HG02885 (cell line): ENCODE results near the gene SOX15.

Experiments
- ATAC-seq: cut with Tn5 transposase; IDR thresholded peaks from one replicate; pipeline ENCODE4 v1.9.1; 2021; ENCODE audit warnings: mild to moderate bottlenecking; ENCODE audit not compliant: unreplicated experiment, poor library complexity

Gene SOX15

DNA sequence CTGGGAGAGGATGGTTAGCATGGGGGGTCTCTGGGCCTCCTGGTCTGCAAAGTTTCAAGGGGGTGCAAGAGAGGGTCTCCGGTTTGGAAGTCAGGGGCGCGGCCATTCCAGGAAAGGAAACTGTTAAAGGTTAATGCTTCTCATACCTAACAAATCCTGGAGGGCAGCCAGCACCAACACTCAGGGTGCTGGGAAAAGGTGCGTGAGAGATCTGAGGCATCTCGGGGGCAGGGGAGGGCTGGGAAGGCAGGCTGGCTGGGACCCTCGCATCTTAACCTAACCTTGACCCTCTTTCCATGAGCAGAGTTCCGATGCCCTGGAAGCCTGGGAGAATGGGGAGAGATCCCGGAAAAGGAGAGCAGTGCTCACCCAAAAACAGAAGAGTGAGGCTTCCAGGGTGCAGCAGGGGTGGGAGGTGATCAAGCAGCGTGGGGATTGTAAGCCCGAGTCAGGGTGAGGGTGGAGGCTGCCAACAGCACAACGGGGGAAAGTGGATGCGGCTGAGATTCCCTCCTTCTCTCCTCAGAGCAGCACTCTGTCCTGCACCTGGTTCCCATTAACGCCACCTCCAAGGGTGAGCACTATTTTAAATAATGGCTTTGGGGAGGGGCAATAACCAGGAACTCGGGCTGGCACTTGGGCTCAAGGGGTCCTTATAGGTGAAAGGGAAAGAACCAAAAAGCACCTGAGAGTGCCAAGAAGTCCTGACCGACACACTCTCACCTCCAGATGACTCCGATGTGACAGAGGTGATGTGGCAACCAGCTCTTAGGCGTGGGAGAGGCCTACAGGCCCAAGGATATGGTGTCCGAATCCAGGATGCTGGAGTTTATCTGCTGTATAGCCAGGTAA lies 30.3 kb downstream of the SOX15 start:
- no peak for ATAC-seq

DNA sequence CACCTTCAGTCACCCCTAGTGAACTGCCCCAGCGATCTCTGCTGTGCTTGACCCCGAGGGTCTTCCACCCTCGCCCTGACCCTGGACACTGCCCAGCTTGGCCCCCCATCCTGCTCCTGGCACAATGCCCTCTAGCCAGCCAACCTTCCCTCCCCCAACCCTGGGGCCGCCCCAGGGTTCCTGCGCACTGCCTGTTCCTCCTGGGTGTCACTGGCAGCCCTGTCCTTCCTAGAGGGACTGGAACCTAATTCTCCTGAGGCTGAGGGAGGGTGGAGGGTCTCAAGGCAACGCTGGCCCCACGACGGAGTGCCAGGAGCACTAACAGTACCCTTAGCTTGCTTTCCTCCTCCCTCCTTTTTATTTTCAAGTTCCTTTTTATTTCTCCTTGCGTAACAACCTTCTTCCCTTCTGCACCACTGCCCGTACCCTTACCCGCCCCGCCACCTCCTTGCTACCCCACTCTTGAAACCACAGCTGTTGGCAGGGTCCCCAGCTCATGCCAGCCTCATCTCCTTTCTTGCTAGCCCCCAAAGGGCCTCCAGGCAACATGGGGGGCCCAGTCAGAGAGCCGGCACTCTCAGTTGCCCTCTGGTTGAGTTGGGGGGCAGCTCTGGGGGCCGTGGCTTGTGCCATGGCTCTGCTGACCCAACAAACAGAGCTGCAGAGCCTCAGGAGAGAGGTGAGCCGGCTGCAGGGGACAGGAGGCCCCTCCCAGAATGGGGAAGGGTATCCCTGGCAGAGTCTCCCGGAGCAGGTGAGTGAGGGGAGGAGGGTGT lies 31.2 kb downstream of the SOX15 start, which contains the start of gene TNFSF13:
TNFSF13 (plus strand) TSS at position 207 of the 776 bp plus-strand sequence; CDS start at position 497, 290 bp downstream.
- ATAC-seq, result no peak

DNA sequence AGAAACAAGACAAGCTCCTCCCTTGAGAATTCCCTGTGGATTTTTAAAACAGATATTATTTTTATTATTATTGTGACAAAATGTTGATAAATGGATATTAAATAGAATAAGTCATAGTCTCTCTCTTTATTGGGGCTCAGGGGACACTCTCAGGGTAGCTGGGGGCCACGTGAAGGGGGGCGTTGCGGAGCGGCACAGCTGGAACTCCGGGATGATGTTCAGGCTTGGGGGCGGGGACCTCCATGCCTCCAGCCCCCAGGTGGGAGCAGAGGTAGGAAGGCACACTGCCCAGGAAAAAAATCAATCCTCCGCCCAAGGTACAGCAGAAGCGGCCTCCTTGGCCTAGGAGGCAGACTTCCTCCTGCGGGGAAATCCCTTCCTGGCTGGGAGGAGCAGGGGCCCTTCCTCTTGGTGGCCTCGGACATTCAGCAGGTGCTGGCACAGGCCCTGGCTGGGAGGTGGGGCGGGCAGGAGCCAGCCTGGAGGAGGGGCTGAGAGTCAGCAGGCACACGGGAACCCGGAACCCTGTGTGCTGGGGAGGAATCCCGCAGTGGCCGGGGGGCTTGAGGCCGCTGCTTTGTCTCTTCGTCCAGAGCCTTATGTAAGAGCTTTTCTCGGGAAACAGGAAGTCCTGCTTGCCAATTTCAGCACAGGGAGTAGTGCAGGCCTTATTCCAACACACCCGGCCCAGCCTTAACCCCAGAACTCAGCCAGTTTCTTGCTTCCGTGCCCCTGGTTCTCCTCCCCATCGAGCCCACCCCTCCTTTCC lies 31.9 kb downstream of the SOX15 start:
- no peak for ATAC-seq

DNA sequence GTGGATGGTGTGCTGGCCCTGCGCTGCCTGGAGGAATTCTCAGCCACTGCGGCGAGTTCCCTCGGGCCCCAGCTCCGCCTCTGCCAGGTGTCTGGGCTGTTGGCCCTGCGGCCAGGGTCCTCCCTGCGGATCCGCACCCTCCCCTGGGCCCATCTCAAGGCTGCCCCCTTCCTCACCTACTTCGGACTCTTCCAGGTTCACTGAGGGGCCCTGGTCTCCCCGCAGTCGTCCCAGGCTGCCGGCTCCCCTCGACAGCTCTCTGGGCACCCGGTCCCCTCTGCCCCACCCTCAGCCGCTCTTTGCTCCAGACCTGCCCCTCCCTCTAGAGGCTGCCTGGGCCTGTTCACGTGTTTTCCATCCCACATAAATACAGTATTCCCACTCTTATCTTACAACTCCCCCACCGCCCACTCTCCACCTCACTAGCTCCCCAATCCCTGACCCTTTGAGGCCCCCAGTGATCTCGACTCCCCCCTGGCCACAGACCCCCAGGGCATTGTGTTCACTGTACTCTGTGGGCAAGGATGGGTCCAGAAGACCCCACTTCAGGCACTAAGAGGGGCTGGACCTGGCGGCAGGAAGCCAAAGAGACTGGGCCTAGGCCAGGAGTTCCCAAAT lies 32.6 kb downstream of the SOX15 start:
- ATAC-seq, result no peak

DNA sequence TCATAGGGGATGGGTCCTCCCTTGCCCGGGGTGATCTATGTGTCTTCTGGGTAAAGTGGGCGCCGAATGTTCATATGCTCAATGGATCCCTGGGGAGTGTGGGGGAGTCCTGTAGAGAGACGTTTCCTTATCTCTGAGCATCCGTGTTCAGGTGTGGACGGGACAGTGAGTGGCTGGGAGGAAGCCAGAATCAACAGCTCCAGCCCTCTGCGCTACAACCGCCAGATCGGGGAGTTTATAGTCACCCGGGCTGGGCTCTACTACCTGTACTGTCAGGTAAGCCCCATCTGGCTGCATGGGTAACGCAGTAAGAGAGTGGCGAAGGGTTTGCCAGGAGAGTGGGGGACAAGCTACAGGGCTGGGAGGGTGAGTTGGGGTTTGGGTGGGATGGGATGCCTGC lies 33.3 kb downstream of the SOX15 start:
- ATAC-seq, result no peak

DNA sequence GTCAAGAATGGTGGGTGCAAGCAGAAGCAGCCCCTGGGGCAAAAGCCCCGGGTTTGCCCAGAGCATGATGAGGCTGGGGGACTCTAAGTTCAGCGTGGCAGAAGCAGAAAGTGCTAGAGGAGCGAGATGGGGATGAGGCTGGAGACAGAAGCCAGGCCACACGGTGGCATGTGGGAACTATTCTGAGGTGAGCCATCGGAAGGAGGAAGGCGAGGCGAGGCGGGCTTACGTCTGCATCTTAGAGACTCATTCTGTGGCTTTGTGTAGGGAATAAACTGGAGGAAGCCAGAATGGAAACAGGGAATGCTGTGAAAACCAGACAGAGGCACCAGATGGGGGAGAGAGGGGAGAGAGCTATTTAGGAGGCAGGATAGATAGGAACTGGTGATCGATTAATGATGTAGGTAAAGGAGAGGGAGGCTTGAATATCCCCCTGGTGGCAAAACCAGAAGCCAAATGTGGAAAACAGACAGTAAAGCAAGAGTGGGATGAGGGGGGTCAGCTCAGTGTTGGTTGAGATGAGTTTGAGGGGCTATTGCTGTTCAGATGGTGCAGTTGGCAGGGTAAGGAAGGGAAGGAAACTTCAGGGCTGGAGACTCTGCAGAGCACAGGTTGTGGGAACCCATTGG lies 34.5 kb downstream of the SOX15 start:
- ATAC-seq, result no peak

DNA sequence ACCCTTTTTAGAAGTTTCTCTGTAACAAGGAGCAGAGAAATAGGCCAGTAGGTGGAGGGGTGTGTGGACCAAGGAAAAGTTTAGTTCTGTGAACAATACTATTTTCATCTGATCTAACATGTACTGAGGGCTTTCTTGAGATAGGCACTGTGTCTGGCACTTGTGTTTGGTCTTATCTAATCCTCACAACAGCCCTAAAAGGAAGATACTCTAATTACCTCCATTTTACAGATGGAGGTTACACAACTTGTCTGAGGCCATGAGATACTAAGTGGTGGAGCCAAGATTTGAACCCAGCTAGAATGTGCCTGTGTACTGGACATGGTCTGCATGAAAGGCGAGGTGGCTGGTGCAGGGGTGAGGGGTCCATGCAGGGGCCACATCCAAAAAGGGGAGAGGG lies 36.5 kb downstream of the SOX15 start:
- no peak for ATAC-seq

DNA sequence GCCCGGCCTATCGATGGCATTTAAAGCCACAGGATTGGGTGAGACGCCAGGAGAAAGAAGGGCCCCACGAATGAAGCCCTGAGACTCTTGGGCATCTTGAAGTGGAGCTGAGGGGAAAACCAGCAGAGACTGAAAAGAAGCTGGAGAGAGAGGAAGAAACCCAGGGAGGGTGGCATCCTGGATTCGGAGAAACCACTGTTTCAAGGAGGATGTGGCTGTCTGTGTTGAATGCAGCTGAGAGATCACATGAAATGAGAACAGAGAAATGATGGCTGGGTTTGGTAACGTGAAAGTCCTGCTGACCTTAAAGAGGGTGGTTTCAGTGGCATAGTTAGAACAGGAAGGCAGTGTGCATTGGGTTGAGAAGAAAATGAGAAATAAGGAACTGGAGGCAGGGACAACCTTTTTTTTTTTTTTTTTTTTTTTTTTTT lies 37.3 kb downstream of the SOX15 start:
- no peak for ATAC-seq

DNA sequence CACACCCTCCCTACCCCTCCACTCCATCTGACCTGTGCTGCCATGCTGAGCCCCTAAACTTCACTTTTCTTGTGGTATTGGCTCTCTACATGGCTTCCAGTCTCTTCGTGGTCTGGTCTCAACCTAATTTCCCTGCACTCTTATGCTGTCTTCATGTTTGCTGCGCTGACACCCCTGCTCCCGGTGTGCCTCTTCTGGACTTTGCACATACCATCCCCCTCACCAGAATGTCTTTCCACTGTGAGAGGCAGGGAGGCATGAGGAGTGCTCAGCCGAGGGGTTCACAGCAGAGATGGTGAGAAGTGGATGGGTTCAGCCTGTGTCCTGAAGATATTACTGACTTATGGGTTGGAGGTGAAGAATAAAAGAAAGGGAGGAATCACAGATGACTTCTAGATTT lies 38.5 kb downstream of the SOX15 start:
- ATAC-seq, result no peak

DNA sequence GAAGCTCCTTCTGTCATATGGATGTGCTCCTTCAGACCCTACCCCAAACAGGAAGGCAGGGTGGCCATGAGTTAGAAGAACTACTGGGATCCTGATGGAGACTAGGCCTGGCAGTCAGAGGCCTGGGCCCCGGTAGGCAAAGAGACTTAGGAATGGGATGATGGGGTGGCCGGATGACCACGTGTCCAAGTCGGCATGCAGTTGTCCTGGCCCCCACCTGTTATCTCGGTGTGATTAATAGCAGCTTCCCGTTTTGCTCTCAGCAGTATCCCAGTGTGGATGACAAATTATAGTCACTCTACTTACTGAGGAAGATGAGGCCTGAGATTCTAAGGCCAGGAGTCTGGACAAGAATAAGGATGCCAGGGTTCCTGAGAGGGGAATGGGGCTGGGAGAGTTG lies 39.5 kb downstream of the SOX15 start:
- ATAC-seq, result no peak

DNA sequence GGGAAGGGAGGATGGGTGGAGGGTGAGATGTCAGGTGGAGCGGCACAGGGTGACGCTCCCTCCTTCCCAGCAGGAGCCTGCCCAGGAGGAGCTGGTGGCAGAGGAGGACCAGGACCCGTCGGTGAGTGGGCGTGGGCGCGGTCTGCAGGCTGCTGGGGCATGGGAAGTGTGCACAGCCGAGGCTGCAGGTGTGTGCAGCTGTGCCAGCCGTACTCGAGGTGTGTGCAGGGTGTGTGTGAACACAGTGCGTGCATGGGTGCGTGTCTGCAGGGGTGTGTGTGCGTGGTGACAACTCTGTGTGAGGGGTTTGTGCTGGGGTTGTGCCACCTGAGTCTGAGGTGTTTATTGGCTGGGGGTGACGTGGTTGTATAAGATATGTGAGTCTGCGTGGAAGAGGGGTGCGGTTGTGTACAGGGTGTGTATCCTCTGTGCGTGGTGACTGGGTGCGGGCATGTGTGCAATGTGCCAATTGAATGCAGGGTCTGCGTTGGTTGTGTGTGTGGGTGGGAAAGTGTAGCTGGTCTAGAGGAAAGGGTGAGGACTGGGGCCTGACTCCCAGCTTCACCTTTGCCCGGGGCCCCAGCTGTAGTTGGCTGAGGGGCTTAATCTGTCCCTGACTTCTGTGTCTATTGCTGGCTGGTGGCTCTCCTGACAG lies 40.4 kb downstream of the SOX15 start:
- ATAC-seq, result no peak

DNA sequence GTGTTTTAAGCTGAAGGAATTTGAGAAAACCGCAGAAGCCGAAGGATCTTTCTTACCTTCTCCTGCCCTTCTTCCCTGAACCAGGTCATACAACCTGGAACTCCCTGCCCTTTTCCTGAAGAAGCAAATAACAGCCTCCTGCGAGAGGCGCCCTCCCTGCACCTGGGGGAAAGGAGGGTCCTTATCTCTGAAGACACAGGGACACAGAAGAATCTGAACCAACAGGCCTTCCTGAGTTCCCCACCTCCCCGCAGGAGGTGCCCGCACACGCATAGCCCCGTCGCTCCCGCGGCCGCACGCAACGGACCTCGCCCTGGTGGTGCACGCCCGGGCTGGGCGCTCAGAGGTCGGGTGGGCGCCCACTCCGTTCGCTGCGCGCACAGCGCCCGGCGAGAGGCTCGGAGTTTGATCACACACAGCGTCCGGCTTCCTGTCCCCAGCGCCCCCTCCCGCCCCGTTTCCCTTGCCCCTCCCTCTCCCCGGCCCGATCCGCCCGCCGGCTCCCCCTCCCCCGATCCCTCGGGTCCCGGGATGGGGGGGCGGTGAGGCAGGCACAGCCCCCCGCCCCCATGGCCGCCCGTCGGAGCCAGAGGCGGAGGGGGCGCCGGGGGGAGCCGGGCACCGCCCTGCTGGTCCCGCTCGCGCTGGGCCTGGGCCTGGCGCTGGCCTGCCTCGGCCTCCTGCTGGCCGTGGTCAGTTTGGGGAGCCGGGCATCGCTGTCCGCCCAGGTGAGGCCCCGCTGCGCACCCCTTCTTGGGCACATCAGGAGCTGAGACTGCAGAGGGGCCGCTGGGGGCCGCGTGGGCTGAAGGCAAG lies 41.1 kb downstream of the SOX15 start, which contains the start of gene TNFSF12:
TNFSF12 (plus strand) TSS at position 474 of the 816 bp plus-strand sequence; CDS start at position 570, 96 bp downstream.
- ATAC-seq, result no peak

DNA sequence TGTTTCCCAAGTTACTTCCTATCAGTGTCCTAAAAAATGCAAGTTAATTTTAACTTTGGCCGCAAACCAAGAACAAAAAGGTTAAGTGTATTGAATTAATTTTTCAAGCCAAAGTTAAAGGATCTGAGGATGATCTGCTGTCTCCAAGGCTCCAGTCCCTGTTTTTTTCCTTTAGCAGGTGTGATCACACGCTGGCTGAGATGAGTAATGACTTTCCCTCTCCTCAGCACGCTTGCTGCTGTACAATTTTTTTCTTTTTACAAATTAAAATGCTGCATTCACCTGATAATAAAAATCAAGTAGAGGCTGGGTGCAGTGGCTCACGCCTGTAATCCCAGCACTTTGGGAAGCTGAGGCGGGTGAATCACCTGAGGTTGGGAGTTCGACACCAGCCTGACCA lies 45.0 kb downstream of the SOX15 start:
- no peak for ATAC-seq

DNA sequence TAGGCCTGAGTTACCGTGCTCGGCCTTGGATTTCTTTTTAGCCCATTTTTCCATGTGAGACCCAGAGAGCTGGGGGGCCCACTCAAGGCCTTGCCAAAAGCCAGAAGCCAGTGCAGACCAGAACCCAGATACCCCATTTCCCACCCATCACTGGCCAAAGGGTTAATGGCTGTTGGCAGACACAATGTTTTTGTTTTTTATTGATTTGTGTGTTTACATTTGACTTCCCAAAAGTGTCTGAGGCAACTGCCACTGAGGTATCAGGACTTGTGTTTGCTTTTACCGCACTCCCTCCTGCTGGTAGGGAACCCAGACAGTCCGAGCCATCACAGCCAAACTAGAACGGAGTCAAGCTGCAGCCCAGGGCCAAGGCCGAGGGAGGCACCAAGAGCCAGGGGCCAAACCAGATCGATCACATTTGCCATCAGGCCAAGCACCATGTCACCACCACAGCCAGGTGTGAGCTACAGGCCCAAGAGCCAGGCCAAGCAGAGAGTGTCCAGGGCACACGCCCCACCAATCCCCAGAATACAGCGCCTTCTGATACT lies 48.7 kb downstream of the SOX15 start:
- no peak for ATAC-seq

DNA sequence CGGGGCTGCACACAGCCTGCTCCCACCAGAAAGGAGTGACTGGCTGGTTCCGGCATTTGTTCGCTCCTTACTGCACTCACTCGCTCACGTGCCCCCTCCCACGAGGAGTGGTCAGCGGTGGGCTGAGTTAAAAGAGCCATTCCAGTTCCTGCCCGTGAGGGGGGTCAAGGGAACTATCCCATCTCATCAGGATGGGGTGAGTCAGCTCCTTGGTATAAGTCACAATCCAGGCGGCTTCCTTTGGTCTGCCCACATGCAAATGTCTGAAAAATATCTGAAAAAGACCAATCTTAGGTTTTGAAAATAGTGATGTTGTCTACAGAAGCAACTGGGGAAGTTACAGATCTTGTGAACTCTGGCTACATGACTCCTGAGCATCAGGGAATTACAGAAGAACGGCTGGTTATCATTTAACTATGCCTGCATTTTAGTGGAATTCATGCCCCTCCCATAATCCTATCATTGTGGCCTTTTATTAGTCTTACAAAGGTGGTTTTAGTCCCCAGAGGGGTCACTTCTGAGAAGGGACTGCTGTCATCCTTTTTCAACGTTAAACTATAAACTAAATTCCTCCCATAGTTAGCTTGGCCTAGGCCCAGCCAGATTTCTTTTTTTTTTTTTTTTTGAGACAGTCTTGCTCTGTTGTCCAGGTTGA lies 50.9 kb downstream of the SOX15 start:
- no peak for ATAC-seq
